Suprapubic skin (tissue), 4 donors: Measurements from ENCODE around the gene CCDC137. TPM values are rescaled to one million over a fixed set of nuclear protein-coding genes. Genes with fewer than 3 reads are reported as not detected.

Experiments
- DNase-seq, 2 donors: peaks; one replicate each; pipeline ENCODE4 v3.0.0-alpha.2; 2019; ENCODE audit warnings: low spot score in 2 of 2
- H3K27ac ChIP-seq: fragments of 200-600 bp; sonication (generic); one replicate; pipeline ENCODE4 v1.5.1; 2019
- H3K27me3 ChIP-seq: fragments of 200-600 bp; sonication (generic); one replicate; pipeline ENCODE4 v1.5.1; 2019
- H3K36me3 ChIP-seq: fragments of 200-600 bp; sonication (generic); one replicate; pipeline ENCODE4 v1.5.1; 2019
- H3K4me1 ChIP-seq: fragments of 200-600 bp; sonication (generic); one replicate; pipeline ENCODE4 v1.5.1; 2019
- H3K4me3 ChIP-seq: fragments of 200-600 bp; sonication (generic); one replicate; pipeline ENCODE4 v1.5.1; 2019; ENCODE audit warnings: mild to moderate bottlenecking
- H3K9me3 ChIP-seq: fragments of 200-600 bp; sonication (generic); one replicate; pipeline ENCODE4 v1.5.1; 2019
- EP300 ChIP-seq: sonication (generic); formaldehyde crosslinking; IDR thresholded peaks from one replicate; pipeline ENCODE4 v1.6.1; 2017; ENCODE audit warnings: antibody characterized with exemption
- POLR2A ChIP-seq, 2 donors: fragments of 450-650 bp; IDR thresholded peaks; one replicate each; pipeline ENCODE4 v1.6.1; 2017; ENCODE audit warnings: antibody characterized with exemption in 2 of 2, mild to moderate bottlenecking in 2 of 2, moderate library complexity in 2 of 2
- POLR2AphosphoS5 ChIP-seq, 3 donors: sonication (generic); formaldehyde crosslinking; IDR thresholded peaks; one replicate each; pipeline ENCODE4 v1.6.1; 2017; ENCODE audit warnings: antibody characterized with exemption in 3 of 3
- WGBS: methylation state at CpG from one replicate; pipeline ENCODE4 v1.1.5; 2018; 5-methylcytosine and 5-hydroxymethylcytosine counted together
- total RNA-seq, 4 donors: library from RNA; depleted of rRNA; stranded (reverse); fragments of >200 nt; gene quantifications; one replicate each; pipeline ENCODE4 v1.1.0, GENCODE V29; 2016
- TF ChIP-seq, protein P1 (sequence below), 2 donors: fragments of 200-600 bp in 1 of 2; fragments of 450-650 bp in 1 of 2; sonication (generic) in 1 of 2; IDR thresholded peaks; one replicate each; pipeline ENCODE4 v1.5.1; 2016 to 2019; ENCODE audit warnings: antibody characterized with exemption in 2 of 2, mild to moderate bottlenecking in 1 of 2, moderate library complexity in 1 of 2

CCDC137 gene
- total RNA-seq, 4 donors from 2014 or later: 14.9 to 29.8 (median 24.5) TPM

DNA sequence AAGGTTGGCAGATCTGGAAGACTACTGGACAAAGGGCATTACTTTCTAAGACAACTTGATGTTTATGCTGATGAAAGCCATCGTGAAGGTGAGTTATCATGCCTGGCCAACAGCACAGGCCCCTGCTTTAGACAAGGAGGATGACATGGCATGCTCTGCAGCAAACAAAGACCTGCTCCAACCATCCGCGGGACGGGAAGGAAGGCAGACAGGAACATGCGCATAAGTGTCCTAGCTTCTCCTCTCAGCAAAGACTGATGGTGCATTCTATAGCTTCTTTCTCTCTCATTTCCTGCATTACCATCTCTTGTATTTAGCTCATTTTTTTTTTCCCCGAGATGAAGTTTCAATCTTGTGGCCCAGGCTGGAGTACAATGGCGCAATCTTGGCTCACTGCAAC lies 35.1 kb upstream of the CCDC137 start:
- H3K4me3 ChIP-seq: no peak overlapping the region
- 90% methylated on average over 6 of the region's 7 CpGs for WGBS
- TF ChIP-seq, protein P1, sequence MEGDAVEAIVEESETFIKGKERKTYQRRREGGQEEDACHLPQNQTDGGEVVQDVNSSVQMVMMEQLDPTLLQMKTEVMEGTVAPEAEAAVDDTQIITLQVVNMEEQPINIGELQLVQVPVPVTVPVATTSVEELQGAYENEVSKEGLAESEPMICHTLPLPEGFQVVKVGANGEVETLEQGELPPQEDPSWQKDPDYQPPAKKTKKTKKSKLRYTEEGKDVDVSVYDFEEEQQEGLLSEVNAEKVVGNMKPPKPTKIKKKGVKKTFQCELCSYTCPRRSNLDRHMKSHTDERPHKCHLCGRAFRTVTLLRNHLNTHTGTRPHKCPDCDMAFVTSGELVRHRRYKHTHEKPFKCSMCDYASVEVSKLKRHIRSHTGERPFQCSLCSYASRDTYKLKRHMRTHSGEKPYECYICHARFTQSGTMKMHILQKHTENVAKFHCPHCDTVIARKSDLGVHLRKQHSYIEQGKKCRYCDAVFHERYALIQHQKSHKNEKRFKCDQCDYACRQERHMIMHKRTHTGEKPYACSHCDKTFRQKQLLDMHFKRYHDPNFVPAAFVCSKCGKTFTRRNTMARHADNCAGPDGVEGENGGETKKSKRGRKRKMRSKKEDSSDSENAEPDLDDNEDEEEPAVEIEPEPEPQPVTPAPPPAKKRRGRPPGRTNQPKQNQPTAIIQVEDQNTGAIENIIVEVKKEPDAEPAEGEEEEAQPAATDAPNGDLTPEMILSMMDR (IDR thresholded peaks at IDR 0.05): no peak
- TF ChIP-seq POLR2AphosphoS5 (IDR thresholded peaks at IDR 0.05) (no peak), POLR2A (IDR thresholded peaks at IDR 0.05) (no peak), EP300 (no peak)
- H3K9me3 ChIP-seq: no peaks in the 10 kb centered on the region
- H3K27ac ChIP-seq: no peak overlapping the region
- H3K36me3 ChIP-seq: peaks cover 34% of the 10 kb centered on the region
- no peak for DNase-seq
- peaks cover 27% of the 10 kb centered on the region for H3K4me1 ChIP-seq
- no peaks in the 10 kb centered on the region for H3K27me3 ChIP-seq

DNA sequence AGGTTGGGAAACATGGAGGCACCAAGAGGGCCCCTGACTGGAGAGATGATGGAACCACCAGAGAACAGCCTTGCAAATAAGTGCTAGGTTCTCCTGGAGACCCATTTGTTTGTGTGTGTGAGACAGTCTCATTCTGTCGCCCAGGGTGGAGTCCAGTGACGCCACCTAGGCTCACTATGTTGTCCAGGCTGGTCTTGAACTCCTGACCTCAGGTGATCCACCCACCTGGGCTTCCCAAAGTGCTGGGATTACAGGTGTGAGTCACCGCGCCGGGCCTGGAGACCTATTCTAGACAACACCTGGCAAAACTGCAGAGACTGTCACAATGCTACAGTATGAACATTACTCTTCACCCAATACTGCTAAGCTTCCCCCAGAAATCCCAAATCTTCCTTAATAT lies 31.1 kb upstream of the CCDC137 start:
- WGBS: 74% methylated on average over 5 of the region's 5 CpGs
- TF ChIP-seq POLR2AphosphoS5 (IDR thresholded peaks at IDR 0.05) (no peak), POLR2A (IDR thresholded peaks at IDR 0.05) (no peak), EP300 (no peak)
- TF ChIP-seq, protein P1 (IDR thresholded peaks at IDR 0.05): no peak
- H3K27me3 ChIP-seq: no peaks in the 10 kb centered on the region
- H3K4me3 ChIP-seq: peak overlapping the region; percentile 98
- H3K9me3 ChIP-seq: no peaks in the 10 kb centered on the region
- peaks cover 35% of the 10 kb centered on the region for H3K4me1 ChIP-seq
- DNase-seq: no peak
- no peaks in the 10 kb centered on the region for H3K36me3 ChIP-seq
- no peak overlapping the region for H3K27ac ChIP-seq

- H3K4me1 ChIP-seq: peaks cover 35% of the 10 kb centered on the region
- 32% methylated on average over 18 of the region's 18 CpGs for WGBS
Measured at GRCh38 chr17:81635973-81636504, 30.5 kb upstream of the CCDC137 start.

DNA sequence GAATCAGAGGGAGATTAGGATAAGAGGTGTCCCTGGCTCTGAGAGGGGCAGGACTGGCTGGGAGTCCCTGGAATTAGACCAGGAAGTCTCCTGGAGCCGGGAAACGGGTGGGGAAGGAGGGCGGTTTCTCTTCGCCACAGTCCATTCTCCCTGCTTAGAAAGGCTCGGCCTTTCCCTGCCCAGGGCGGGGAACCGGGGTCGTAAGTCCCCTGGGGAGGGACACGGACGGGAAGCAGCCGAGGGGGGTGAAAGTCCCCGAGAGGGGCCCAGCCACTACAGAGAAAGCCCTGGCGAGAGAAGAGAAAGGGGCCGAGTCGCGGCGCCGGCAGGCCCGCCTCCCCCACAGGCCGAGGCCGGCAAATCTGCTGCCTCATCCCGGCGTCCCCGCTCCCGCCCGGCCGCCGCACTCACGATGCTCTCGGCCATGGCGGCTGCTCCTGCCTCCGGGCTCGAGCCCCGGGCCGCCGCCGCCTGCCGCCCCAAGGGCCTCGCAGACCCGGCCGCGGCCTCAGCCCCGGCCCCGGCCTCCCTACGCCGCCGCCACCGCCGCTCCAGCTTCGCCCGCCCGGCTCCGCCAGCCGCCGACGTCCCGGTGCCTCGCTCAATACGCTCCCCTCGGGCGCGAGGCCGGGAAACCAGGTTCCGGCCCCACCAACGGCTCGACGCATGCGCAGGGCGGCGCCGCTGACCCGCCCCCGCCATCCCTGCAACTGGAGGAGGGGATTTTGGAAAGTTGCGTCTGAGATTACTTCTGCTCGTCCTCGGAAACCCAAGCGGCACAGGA lies 29.8 kb upstream of the CCDC137 start, which contains the start of the genes NPLOC4 and TSPAN10:
TSS of gene NPLOC4 (minus strand) at position 608 of the 784 bp plus-strand sequence. CDS start at position 426, 182 bp downstream.
TSS of gene TSPAN10 (plus strand) at position 692 of the 784 bp plus-strand sequence. CDS start 5,217 bp downstream, outside the sequence.
- no peaks in the 10 kb centered on the region for H3K9me3 ChIP-seq
- H3K36me3 ChIP-seq: no peaks in the 10 kb centered on the region
- H3K27ac ChIP-seq: peak within 1 kb of the TSS; percentile 97
- H3K27me3 ChIP-seq: no peaks in the 10 kb centered on the region
- DNase-seq: peak; percentile 90 to 93
- WGBS: 0% methylated on average over 18 of the region's 77 CpGs
- H3K4me3 ChIP-seq: peak within 1 kb of the TSS; percentile 98
- TF ChIP-seq EP300: no peak
- TF ChIP-seq, protein P1 (IDR thresholded peaks at IDR 0.05): no peak
- peak; percentile 80 to 83 for TF ChIP-seq POLR2A (IDR thresholded peaks at IDR 0.05)
- TF ChIP-seq POLR2AphosphoS5 (IDR thresholded peaks at IDR 0.05): peak in 1 of 3 donors; percentile 92
- H3K4me1 ChIP-seq: peaks cover 35% of the 10 kb centered on the region

More at GRCh38 chr17:81635973-81636504, 30.5 kb upstream of the CCDC137 start:
- TF ChIP-seq EP300 (no peak), POLR2AphosphoS5 (IDR thresholded peaks at IDR 0.05) (no peak), POLR2A (IDR thresholded peaks at IDR 0.05) (no peak)
- TF ChIP-seq, protein P1 (IDR thresholded peaks at IDR 0.05): no peak
- H3K36me3 ChIP-seq: no peaks in the 10 kb centered on the region
- H3K9me3 ChIP-seq: no peaks in the 10 kb centered on the region
- H3K4me3 ChIP-seq: peak overlapping the region; percentile 98
- H3K27me3 ChIP-seq: no peaks in the 10 kb centered on the region
- H3K27ac ChIP-seq: peak overlapping the region; percentile 97
- no peak for DNase-seq

DNA sequence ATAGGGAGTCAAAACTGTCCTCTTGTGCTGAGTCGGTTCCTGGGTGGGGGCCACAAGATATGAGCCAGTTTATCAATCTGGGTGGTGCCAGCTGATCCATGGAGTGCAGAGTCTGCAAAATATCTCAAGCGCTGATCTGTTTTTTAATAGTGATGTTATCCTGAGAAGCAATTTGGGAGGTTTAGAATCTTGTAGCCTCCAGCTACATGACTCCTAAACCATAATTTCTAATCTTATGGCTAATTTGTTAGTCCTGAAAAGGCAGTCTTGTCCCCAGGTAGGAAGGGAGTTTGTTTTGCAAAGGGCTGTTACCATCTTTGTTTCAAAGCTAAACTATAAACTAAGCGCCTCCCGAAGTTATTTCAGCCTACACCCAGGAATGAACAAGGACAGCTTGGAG lies 27.9 kb upstream of the CCDC137 start:
- no peak overlapping the region for H3K27ac ChIP-seq
- H3K27me3 ChIP-seq: no peaks in the 10 kb centered on the region
- WGBS: 45% methylated on average over 4 of the region's 4 CpGs
- no peaks in the 10 kb centered on the region for H3K36me3 ChIP-seq
- DNase-seq: no peak
- peaks cover 31% of the 10 kb centered on the region for H3K4me1 ChIP-seq
- H3K9me3 ChIP-seq: no peaks in the 10 kb centered on the region
- H3K4me3 ChIP-seq: no peak overlapping the region
- TF ChIP-seq POLR2AphosphoS5 (IDR thresholded peaks at IDR 0.05): no peak
- TF ChIP-seq, protein P1 (IDR thresholded peaks at IDR 0.05): no peak
- TF ChIP-seq POLR2A (IDR thresholded peaks at IDR 0.05): no peak
- no peak for TF ChIP-seq EP300
